Measurements from ENCODE around the gene SNX33.
"Not testable (repeated sequence)": the region's sequence is repeated elsewhere in the genome, so short reads cannot be mapped to it uniquely, and the experiment has no call there.

SNX33 gene

GRCh38 chr15:75684648-75685047 is 36.9 kb downstream of the SNX33 start:
- Histone ChIP-seq H3K79me2 (ENCODE audit: insufficient read depth, low read length) (no peaks in the 10 kb centered on the region), H3K27me3 (ENCODE audit: low read length) (no peaks in the 10 kb centered on the region), H3K9me2 (replicated peaks; ENCODE audit: insufficient read depth, low read length) (no peaks in the 10 kb centered on the region), H3F3A (ENCODE audit: insufficient read depth) (no peaks in the 10 kb centered on the region), H3K4me2 (ENCODE audit: low read depth, low read length, poor library complexity, severe bottlenecking) (no peak overlapping the region), H3K9ac (ENCODE audit: low read length) (no peak overlapping the region), H3K9me3 (ENCODE audit: insufficient read depth, low read length) (no peaks in the 10 kb centered on the region), H4K20me1 (ENCODE audit: low read depth, low read length) (no peaks in the 10 kb centered on the region), H3K4me3 (ENCODE audit: insufficient read depth, low read length, poor library complexity, severe bottlenecking) (no peak overlapping the region), H3K27ac (ENCODE audit: low read depth, low read length) (no peak overlapping the region), H3K36me3 (ENCODE audit: low read length) (no peaks in the 10 kb centered on the region), H2AFZ (ENCODE audit: low read depth, low read length, severe bottlenecking) (no peak overlapping the region)
- TF ChIP-seq, protein P1, sequence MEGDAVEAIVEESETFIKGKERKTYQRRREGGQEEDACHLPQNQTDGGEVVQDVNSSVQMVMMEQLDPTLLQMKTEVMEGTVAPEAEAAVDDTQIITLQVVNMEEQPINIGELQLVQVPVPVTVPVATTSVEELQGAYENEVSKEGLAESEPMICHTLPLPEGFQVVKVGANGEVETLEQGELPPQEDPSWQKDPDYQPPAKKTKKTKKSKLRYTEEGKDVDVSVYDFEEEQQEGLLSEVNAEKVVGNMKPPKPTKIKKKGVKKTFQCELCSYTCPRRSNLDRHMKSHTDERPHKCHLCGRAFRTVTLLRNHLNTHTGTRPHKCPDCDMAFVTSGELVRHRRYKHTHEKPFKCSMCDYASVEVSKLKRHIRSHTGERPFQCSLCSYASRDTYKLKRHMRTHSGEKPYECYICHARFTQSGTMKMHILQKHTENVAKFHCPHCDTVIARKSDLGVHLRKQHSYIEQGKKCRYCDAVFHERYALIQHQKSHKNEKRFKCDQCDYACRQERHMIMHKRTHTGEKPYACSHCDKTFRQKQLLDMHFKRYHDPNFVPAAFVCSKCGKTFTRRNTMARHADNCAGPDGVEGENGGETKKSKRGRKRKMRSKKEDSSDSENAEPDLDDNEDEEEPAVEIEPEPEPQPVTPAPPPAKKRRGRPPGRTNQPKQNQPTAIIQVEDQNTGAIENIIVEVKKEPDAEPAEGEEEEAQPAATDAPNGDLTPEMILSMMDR (IDR thresholded peaks at IDR 0.05; ENCODE audit: insufficient read depth, low read length, poor library complexity, severe bottlenecking): no peak
- TF ChIP-seq EZH2phosphoT487 (conservative IDR thresholded peaks at IDR 0.05; ENCODE audit: low read length): no peak

GRCh38 chr15:75685195-75685594 is 37.5 kb downstream of the SNX33 start:
- Histone ChIP-seq H3K27ac (ENCODE audit: low read depth, low read length) (no peak overlapping the region), H3K9ac (ENCODE audit: low read length) (no peak overlapping the region), H4K20me1 (ENCODE audit: low read depth, low read length) (no peaks in the 10 kb centered on the region), H3K9me2 (replicated peaks; ENCODE audit: insufficient read depth, low read length) (no peaks in the 10 kb centered on the region), H3F3A (ENCODE audit: insufficient read depth) (no peaks in the 10 kb centered on the region), H3K79me2 (ENCODE audit: insufficient read depth, low read length) (no peaks in the 10 kb centered on the region), H2AFZ (ENCODE audit: low read depth, low read length, severe bottlenecking) (no peak overlapping the region), H3K4me2 (ENCODE audit: low read depth, low read length, poor library complexity, severe bottlenecking) (no peak overlapping the region), H3K9me3 (ENCODE audit: insufficient read depth, low read length) (no peaks in the 10 kb centered on the region), H3K36me3 (ENCODE audit: low read length) (no peaks in the 10 kb centered on the region), H3K27me3 (ENCODE audit: low read length) (no peaks in the 10 kb centered on the region), H3K4me3 (ENCODE audit: insufficient read depth, low read length, poor library complexity, severe bottlenecking) (no peak overlapping the region)
- TF ChIP-seq, protein P1 (IDR thresholded peaks at IDR 0.05; ENCODE audit: insufficient read depth, low read length, poor library complexity, severe bottlenecking): no peak
- no peak for TF ChIP-seq EZH2phosphoT487 (conservative IDR thresholded peaks at IDR 0.05; ENCODE audit: low read length)

- not testable (repeated sequence) for H3K27me3 ChIP-seq (ENCODE audit: low read length); H3K4me3 ChIP-seq (ENCODE audit: insufficient read depth, low read length, poor library complexity, severe bottlenecking); H3K4me2 ChIP-seq (ENCODE audit: low read depth, low read length, poor library complexity, severe bottlenecking); H2AFZ ChIP-seq (ENCODE audit: low read depth, low read length, severe bottlenecking); H3K9ac ChIP-seq (ENCODE audit: low read length); H4K20me1 ChIP-seq (ENCODE audit: low read depth, low read length); H3K9me3 ChIP-seq (ENCODE audit: insufficient read depth, low read length); H3K9me2 ChIP-seq (replicated peaks; ENCODE audit: insufficient read depth, low read length); H3K27ac ChIP-seq (ENCODE audit: low read depth, low read length); H3F3A ChIP-seq (ENCODE audit: insufficient read depth); H3K36me3 ChIP-seq (ENCODE audit: low read length); H3K79me2 ChIP-seq (ENCODE audit: insufficient read depth, low read length)
Observed at GRCh38 chr15:75686212-75686642, 38.5 kb downstream of the SNX33 start.

DNA sequence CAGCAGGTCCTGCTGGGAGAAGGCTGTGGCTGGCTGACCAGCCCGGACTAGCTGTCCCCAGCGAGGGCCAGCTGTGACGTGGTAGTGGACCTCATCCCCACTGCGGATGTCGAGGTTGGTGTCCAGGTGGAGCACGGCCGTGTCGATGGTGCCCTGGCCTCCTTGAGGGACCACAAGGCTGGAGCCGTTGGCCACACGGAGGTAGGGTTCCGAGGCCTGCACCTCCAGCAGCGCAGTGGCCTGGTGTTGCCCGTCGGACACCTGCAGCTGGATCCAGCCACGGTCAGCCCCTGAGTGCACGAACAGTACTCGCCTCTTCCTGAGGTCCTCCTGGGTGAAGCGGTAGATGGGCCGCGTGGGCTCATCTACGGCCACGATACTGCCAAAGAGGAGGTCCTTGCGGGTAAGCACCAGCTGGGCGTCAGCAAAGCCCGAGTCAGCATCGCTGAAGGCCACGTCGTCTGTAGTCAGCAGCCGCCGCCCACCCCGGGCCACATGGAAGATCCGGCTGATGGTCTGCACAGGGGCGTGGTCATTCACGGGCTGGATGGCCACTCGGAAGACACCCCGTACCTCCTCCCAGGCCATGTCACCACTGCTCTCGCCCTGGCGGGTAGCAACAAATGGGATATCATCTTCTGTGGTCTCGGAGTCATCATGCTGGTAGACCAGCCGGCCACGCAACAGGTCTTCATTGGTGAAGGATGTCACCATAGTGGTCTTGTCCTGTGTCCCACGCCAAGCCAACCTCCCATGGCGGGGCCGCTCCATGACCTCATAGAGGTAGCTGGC is 40.0 kb downstream of the SNX33 start:
- Histone ChIP-seq H3K4me3 (ENCODE audit: insufficient read depth, low read length, poor library complexity, severe bottlenecking) (no peak overlapping the region), H3F3A (ENCODE audit: insufficient read depth) (no peaks in the 10 kb centered on the region), H3K9me3 (ENCODE audit: insufficient read depth, low read length) (no peaks in the 10 kb centered on the region), H3K36me3 (ENCODE audit: low read length) (no peaks in the 10 kb centered on the region), H2AFZ (ENCODE audit: low read depth, low read length, severe bottlenecking) (no peak overlapping the region), H3K9ac (ENCODE audit: low read length) (no peak overlapping the region), H3K4me2 (ENCODE audit: low read depth, low read length, poor library complexity, severe bottlenecking) (no peak overlapping the region), H3K79me2 (ENCODE audit: insufficient read depth, low read length) (no peaks in the 10 kb centered on the region), H4K20me1 (ENCODE audit: low read depth, low read length) (no peaks in the 10 kb centered on the region), H3K9me2 (replicated peaks; ENCODE audit: insufficient read depth, low read length) (no peaks in the 10 kb centered on the region), H3K27me3 (ENCODE audit: low read length) (no peaks in the 10 kb centered on the region), H3K27ac (ENCODE audit: low read depth, low read length) (no peak overlapping the region)
- TF ChIP-seq EZH2phosphoT487 (conservative IDR thresholded peaks at IDR 0.05; ENCODE audit: low read length): no peak
- TF ChIP-seq, protein P1 (IDR thresholded peaks at IDR 0.05; ENCODE audit: insufficient read depth, low read length, poor library complexity, severe bottlenecking): no peak

Data from SU-DHL-6 (cell line).